Ishikawa (cell line): ENCODE results near the gene FAM131A.

Experiments
- EP300 ChIP-seq: IDR thresholded peaks from 2 replicates; pipeline ENCODE4 v1.6.1; 2012; ENCODE audit warnings: borderline replicate concordance
- FOXM1 ChIP-seq: IDR thresholded peaks from 2 replicates; pipeline ENCODE4 v1.6.1; 2012; ENCODE audit warnings: low read depth, borderline replicate concordance
- TF ChIP-seq, protein P1 (sequence below): IDR thresholded peaks from 2 replicates; pipeline ENCODE4 v1.6.1; 2012

DNA sequence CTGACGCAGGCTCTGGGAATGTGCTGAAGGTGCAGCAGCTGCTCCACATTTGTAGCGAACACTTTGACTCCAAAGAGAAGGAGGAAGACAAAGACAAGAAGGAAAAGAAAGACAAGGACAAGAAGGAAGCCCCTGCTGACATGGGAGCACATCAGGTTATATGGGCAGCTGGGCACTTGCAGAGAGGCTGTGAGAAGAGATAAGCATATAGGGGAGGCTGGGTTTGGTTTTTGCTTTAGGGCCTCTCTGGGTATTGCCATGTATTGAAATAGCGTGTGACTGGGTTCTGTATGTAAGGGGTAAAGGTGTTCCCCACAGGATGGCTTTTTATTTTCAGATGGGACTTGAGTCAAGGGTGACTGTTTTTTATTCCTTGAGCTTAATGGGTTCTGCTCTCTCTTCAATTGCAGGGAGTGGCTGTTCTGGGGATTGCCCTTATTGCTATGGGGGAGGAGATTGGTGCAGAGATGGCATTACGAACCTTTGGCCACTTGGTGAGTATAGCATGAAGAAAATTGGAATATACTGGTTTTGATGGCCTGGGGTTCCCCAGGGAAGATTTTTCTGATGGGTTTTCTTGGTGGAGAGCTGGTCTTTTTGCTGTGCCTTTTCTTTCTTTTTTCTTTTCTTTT lies 30.9 kb upstream of the FAM131A start:
- TF ChIP-seq, protein P1, sequence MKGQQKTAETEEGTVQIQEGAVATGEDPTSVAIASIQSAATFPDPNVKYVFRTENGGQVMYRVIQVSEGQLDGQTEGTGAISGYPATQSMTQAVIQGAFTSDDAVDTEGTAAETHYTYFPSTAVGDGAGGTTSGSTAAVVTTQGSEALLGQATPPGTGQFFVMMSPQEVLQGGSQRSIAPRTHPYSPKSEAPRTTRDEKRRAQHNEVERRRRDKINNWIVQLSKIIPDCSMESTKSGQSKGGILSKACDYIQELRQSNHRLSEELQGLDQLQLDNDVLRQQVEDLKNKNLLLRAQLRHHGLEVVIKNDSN = no peak
- TF ChIP-seq EP300 (no peak), FOXM1 (no peak)
